Endothelial cell of umbilical vein (primary cell): ENCODE data around the gene ARHGAP21.

Source experiments
- EZH2 ChIP-seq: IDR thresholded peaks from 2 replicates; pipeline ENCODE4 v1.6.1; 2012; ENCODE audit warnings: borderline replicate concordance, low read depth, mild to moderate bottlenecking, moderate library complexity, low read length, inconsistent platforms; ENCODE audit not compliant: severe bottlenecking
- GATA2 ChIP-seq: IDR thresholded peaks from 2 replicates; pipeline ENCODE4 v1.7.0; 2011; ENCODE audit warnings: low read depth, mild to moderate bottlenecking, moderate library complexity, mixed read lengths, low read length; ENCODE audit not compliant: insufficient read length, insufficient read depth
- JUN ChIP-seq: IDR thresholded peaks from 2 replicates; pipeline ENCODE4 v1.6.1; 2011; ENCODE audit warnings: borderline replicate concordance, low read depth; ENCODE audit not compliant: insufficient read length, insufficient read depth
- MAX ChIP-seq: IDR thresholded peaks from 2 replicates; pipeline ENCODE4 v1.6.1; 2011; ENCODE audit not compliant: insufficient read depth, insufficient read length
- MYC ChIP-seq: IDR thresholded peaks from one replicate; pipeline ENCODE4 v1.6.1; 2011; ENCODE audit warnings: mild to moderate bottlenecking, low read depth, low read length
- POLR2A ChIP-seq: IDR thresholded peaks from 2 replicates; pipeline ENCODE4 v1.6.1; 2012; ENCODE audit warnings: low read depth, mild to moderate bottlenecking, control low read depth, low read length
- POLR2AphosphoS5 ChIP-seq: IDR thresholded peaks from 2 replicates; pipeline ENCODE4 v1.6.1; 2012; ENCODE audit warnings: low read depth, mild to moderate bottlenecking, control low read depth, low read length, moderate library complexity; ENCODE audit not compliant: insufficient read depth
- TF ChIP-seq, protein P1 (sequence below), 2 donors: IDR thresholded peaks; 1 replicate in 1 of 2; 2 replicates in 1 of 2; pipeline ENCODE4 v1.5.1; 2011; ENCODE audit warnings: low read length in 2 of 2, mild to moderate bottlenecking in 2 of 2, moderate library complexity in 2 of 2, control low read depth in 1 of 2, inconsistent platforms in 1 of 2, low read depth in 1 of 2; ENCODE audit not compliant: insufficient read depth in 1 of 2; ENCODE audit errors: extremely low read depth in 1 of 2

GRCh38 chr10:24645784-24646183, 77.9 kb downstream of the ARHGAP21 start:
- TF ChIP-seq, protein P1, sequence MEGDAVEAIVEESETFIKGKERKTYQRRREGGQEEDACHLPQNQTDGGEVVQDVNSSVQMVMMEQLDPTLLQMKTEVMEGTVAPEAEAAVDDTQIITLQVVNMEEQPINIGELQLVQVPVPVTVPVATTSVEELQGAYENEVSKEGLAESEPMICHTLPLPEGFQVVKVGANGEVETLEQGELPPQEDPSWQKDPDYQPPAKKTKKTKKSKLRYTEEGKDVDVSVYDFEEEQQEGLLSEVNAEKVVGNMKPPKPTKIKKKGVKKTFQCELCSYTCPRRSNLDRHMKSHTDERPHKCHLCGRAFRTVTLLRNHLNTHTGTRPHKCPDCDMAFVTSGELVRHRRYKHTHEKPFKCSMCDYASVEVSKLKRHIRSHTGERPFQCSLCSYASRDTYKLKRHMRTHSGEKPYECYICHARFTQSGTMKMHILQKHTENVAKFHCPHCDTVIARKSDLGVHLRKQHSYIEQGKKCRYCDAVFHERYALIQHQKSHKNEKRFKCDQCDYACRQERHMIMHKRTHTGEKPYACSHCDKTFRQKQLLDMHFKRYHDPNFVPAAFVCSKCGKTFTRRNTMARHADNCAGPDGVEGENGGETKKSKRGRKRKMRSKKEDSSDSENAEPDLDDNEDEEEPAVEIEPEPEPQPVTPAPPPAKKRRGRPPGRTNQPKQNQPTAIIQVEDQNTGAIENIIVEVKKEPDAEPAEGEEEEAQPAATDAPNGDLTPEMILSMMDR (IDR thresholded peaks at IDR 0.05; ENCODE audit: extremely low read depth in 1 of 2, insufficient read depth in 1 of 2, low read depth in 1 of 2, low read length in 2 of 2) = no peak
- TF ChIP-seq POLR2A = no peak
- no peak for TF ChIP-seq EZH2
- peak; percentile 78 for TF ChIP-seq GATA2
- peak; percentile 66 for TF ChIP-seq POLR2AphosphoS5
- TF ChIP-seq MAX = peak; percentile 11
- TF ChIP-seq JUN = peak; percentile 63
- TF ChIP-seq MYC = peak; percentile 27
